ENCODE results near the gene GIMAP1.

DNA sequence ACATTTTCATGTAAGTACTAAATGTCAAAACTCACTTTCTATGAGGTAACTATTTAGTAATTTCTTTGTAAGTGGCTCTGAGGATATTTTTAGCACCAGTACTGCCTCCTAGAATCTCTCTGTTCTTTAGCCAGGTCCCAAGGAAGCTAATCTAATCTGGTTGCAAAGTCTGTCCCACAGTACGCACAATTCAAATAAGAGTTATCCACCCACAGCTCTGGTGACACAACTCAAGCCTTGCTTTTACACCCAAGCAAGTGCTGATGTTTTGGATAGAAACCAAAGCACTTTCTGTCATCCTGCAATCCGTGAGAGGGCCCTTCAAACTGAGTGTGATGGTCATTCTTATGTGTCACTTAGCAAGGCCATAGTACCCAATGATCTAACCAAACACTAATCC, 35.3 kb downstream of the GIMAP1 start:
- TF ChIP-seq, protein P1, sequence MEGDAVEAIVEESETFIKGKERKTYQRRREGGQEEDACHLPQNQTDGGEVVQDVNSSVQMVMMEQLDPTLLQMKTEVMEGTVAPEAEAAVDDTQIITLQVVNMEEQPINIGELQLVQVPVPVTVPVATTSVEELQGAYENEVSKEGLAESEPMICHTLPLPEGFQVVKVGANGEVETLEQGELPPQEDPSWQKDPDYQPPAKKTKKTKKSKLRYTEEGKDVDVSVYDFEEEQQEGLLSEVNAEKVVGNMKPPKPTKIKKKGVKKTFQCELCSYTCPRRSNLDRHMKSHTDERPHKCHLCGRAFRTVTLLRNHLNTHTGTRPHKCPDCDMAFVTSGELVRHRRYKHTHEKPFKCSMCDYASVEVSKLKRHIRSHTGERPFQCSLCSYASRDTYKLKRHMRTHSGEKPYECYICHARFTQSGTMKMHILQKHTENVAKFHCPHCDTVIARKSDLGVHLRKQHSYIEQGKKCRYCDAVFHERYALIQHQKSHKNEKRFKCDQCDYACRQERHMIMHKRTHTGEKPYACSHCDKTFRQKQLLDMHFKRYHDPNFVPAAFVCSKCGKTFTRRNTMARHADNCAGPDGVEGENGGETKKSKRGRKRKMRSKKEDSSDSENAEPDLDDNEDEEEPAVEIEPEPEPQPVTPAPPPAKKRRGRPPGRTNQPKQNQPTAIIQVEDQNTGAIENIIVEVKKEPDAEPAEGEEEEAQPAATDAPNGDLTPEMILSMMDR (IDR thresholded peaks at IDR 0.05) = no peak
- TF ChIP-seq POLR2A (IDR thresholded peaks at IDR 0.05; ENCODE audit: low read depth) = no peak
- TF ChIP-seq POLR2AphosphoS5 (IDR thresholded peaks at IDR 0.05) = no peak
